RPMI8226 (cell line): ENCODE measurements around the gene C1orf216.
A peak's percentile ranks its signal among the peaks of the same experiment; 100 is the strongest.
"Not testable (repeated sequence)": the region's sequence is repeated elsewhere in the genome, so short reads cannot be mapped to it uniquely, and the experiment has no call there.

ENCODE experiments used
- DNase-seq: peaks from one replicate; pipeline ENCODE4 v3.0.0-alpha.2; 2015

The C1orf216 gene

DNA sequence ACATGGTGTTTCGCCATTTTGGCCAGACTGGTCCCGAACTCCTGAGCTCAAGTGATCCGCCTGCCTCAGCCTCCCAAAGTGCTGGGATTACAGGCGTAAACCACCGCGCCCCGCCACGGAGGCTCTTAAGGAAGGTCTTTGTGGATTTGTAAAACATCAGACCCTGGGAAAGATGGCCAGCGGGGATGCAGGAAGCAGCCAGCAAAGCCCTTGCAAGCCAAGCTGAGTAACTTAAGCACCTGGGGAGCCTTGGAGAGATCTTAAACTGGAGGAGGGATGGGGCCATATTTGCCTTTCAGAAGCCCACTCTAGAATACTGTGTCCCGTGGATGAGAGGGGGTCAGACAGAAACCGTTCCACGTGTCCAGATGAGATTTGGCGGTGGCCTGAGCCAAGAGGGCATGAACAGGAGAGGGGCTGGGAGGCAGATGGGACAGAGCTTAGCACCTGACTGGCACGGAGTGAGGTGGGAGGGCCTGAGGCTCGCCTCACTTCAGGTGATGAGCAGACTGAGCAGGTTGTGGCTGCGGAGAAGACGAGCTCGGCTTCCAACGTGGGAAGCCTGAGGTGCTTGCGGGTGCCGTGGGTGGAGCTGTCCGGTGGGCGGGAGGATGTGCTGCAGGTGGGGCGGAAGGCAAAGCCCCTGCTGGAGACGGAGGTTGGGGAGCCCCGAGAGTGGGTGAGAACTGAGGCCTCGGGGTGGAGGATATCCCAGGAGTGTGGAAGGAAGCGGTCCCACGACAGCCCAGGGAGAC lies 11.7 kb downstream of the C1orf216 start:
- no peak for DNase-seq

GRCh38 chr1:35702508-35702907 lies 16.2 kb downstream of the C1orf216 start:
- no peak for DNase-seq

DNA sequence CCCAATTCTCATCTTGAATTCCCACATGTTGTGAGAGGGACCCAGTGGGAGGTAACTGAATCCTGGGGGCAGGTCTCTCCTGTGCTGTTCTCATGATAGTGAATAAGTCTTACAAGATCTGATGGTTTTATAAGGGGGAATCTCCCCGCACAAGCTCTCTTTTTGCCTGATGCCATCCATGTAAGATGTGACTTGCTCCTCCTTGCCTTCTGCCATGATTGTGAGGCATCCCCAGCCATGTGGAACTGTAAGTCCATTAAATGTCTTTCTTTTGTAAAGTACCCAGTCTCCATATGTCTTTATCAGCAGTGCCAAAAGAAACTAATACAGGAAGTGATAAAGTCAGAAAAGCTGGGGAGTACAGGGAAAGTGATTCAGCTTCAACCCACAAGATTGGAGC lies 19.5 kb downstream of the C1orf216 start:
- DNase-seq = not testable (repeated sequence)

DNA sequence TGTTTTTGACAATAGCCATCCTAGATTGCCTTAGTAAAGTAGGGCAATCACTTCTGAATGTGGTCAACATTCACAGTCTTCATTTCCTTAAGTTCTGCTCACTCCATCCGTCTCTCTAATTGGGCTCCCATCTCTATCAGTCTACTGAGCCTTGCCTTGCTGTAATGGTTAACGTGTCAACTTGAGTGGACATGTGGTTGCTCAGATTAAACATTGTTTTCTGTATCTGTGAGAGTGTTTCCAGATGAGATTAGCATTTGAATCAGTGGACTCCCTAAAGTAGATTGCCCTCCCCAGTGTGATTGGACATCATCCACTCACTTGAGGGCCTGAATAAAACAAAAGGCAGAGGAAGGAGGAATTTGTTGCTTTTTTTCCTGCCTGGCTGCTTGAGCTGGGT lies 26.4 kb downstream of the C1orf216 start:
- no peak for DNase-seq

- no peak for DNase-seq
Observed at GRCh38 chr1:35691571-35692220, 27.0 kb downstream of the C1orf216 start.

GRCh38 chr1:35691080-35691479 lies 27.6 kb downstream of the C1orf216 start:
- DNase-seq = no peak

GRCh38 chr1:35690103-35690502 lies 28.6 kb downstream of the C1orf216 start:
- DNase-seq = not testable (repeated sequence)

GRCh38 chr1:35688161-35688560 lies 30.5 kb downstream of the C1orf216 start:
- DNase-seq = no peak

- peak; percentile 23 for DNase-seq
Observed at GRCh38 chr1:35683012-35683411, 35.7 kb downstream of the C1orf216 start.

- no peak for DNase-seq
Observed at GRCh38 chr1:35680271-35680670, 38.4 kb downstream of the C1orf216 start.

- DNase-seq = no peak
Observed at GRCh38 chr1:35675773-35676172, 42.9 kb downstream of the C1orf216 start.

DNA sequence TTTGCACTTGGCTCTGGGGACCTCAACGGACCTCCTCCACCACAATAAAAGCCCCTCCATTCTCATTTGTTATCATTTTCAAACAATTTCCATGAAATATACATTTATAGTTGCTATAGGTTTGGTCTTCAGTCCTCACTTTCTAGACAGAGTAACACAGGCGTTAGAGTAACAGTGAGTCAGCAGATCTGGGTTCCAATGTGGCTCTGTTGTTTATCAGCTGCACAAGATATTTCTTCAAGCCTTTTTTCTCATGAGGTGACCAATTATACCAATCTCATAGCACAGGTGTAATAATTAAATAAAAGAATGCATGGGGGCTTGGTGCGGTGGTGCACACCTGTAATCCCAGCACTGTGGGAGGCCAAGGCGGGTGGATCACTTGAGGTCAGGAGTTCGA lies 44.6 kb downstream of the C1orf216 start:
- DNase-seq = no peak

DNA sequence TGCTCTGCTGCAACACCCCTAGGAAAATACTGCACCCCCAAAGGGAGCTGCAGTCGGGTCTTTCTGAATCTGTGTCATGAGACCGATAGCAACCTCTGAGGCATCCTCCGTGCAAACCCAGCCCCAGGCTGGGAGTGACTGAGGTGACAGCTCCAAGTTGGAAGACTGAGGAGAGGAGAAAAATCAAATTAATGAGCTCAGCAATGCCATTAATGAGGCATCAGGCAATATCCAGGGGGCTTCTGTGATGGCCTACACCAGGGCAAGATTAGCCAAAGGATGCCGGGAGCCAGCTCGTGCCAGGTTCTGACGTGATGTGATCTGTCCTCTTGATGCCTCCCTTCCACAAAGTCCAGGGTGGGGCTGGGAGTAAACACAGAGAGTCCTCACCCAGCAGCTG lies 46.6 kb downstream of the C1orf216 start:
- DNase-seq = no peak

GRCh38 chr1:35668506-35668905 lies 50.2 kb downstream of the C1orf216 start:
- DNase-seq = no peak

- DNase-seq = no peak
Observed at GRCh38 chr1:35666916-35667315, 51.8 kb downstream of the C1orf216 start.

DNA sequence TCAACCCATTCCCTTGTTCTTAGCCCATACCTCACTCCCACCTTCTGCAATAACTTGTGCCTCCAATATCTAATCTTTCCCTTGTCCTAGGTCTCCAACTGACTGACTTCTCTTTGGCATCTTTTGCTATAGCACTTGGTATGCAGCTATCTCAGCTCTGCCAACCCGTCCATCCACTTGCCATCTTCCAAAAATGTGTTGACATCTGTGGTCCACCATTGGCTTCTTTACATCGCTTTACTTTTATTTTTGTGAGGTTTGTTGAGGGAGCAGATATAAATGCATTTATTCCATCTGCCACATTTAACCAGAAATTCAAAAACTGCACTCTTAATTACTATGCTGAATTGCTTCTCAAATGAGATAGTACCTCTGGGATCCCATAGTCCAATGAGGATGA lies 52.5 kb downstream of the C1orf216 start:
- no peak for DNase-seq
